Peyer's patch (tissue), 4 donors: ENCODE measurements around the gene CCDC85C.

Source experiments
- CTCF ChIP-seq, 6 experiments: fragments of 450-650 bp in 4 of 6; fragments of 200-600 bp in 2 of 6; sonication (generic) in 1 of 6; IDR thresholded peaks; one replicate each; pipeline ENCODE4 v1.5.1; 2017 to 2019; ENCODE audit warnings: antibody characterized with exemption in 6 of 6, mild to moderate bottlenecking in 3 of 6, moderate library complexity in 1 of 6
- POLR2A ChIP-seq, 2 donors: fragments of 450-650 bp; IDR thresholded peaks; one replicate each; pipeline ENCODE4 v1.5.1; 2017; ENCODE audit warnings: antibody characterized with exemption in 2 of 2, mild to moderate bottlenecking in 2 of 2, moderate library complexity in 2 of 2

GRCh38 chr14:99643343-99643742 is 39.3 kb upstream of the CCDC85C start:
- no peak for TF ChIP-seq CTCF (IDR thresholded peaks at IDR 0.05)
- TF ChIP-seq POLR2A (IDR thresholded peaks at IDR 0.05), result no peak
